ENCODE data around the gene FAAP100. TPM values are rescaled to one million over a fixed set of nuclear protein-coding genes. Genes with fewer than 3 reads are reported as not detected.

Gene FAAP100
- total and polyA plus RNA-seq, 2 donors (not counting 1 experiment from before 2014, with no cell fraction given): 62.0 to 72.7 TPM

GRCh38 chr17:81553018-81553615 is 964 bp upstream of the FAAP100 start:
- Histone ChIP-seq H3K27me3 (replicated peaks in 1 of 4; ENCODE audit: control extremely low read depth in 1 of 4, control insufficient read depth in 3 of 4, insufficient read depth in 4 of 4, low read length in 3 of 4) (no peaks in the 10 kb centered on the region), H2AFZ (ENCODE audit: insufficient read depth, low read depth, low read length, poor library complexity, severe bottlenecking) (peak overlapping the region; percentile 94), H3K27ac (ENCODE audit: low read length in 2 of 2) (peak overlapping the region; percentile 66 to 86), H3K4me3 (ENCODE audit: control extremely low read depth in 1 of 5, extremely low read depth in 1 of 5, insufficient read depth in 1 of 5, low read depth in 2 of 5, low read length in 4 of 5) (peak overlapping the region; percentile 63 to 97 (median 91)), H4K20me1 (ENCODE audit: control insufficient read depth, insufficient read depth, low read length, poor library complexity, severe bottlenecking) (peaks cover 31% of the 10 kb centered on the region), H3K9me3 (ENCODE audit: control extremely low read depth in 1 of 3, control insufficient read depth in 2 of 3, insufficient read depth in 1 of 3, low read length in 2 of 3) (no peaks in the 10 kb centered on the region), H3K4me1 (ENCODE audit: control insufficient read depth in 2 of 2, insufficient read depth in 2 of 2, low read length in 2 of 2) (peaks cover 18 to 23% of the 10 kb centered on the region in 2 donors), H3K4me2 (replicated peaks; ENCODE audit: low read depth, low read length, poor library complexity, severe bottlenecking) (peak overlapping the region; percentile 97), H3K36me3 (replicated peaks in 1 of 2; ENCODE audit: control extremely low read depth in 1 of 2, control insufficient read depth in 1 of 2, extremely low read depth in 1 of 2, insufficient read depth in 2 of 2, low read length in 1 of 2) (peaks cover 0 to 32% of the 10 kb centered on the region in 2 experiments), H3K79me2 (ENCODE audit: control insufficient read depth, insufficient read depth, low read length) (peaks cover 40% of the 10 kb centered on the region), H3K9ac (ENCODE audit: low read length) (peak overlapping the region; percentile 93)
- TF ChIP-seq CTCF (IDR thresholded peaks at IDR 0.05) (no peak), EZH2 (IDR thresholded peaks at IDR 0.05; ENCODE audit: borderline replicate concordance, insufficient read depth, low read depth, low read length, poor library complexity, severe bottlenecking) (no peak)
- ATAC-seq (ENCODE audit: low read depth): peak; percentile 64
- H3K9me3 Mint-ChIP-seq (ENCODE audit: insufficient read depth): no peaks in the 10 kb centered on the region
- peaks cover 31% of the 10 kb centered on the region for H3K4me1 Mint-ChIP-seq
- peak overlapping the region; percentile 93 for H3K27ac Mint-ChIP-seq
- peak; percentile 92 for DNase-seq
- intact Hi-C loops (cut with micrococcal nuclease): loop anchor here (1.0 to 5.0 kb wide), 4 partner anchors 8 to 301 kb away; partner anchors contain the start of genes CCDC137 and OXLD1
- POLR2A ChIA-PET: interaction anchor here (0.8 to 3.3 kb wide), 11 partner anchors 9 to 330 kb away, joined by 3 to 33 read pairs (median 4); partner anchors contain the start of genes ACTG1, ARL16, CEP131 and HGS
- CTCF ChIA-PET: interaction anchor here (0.8 to 3.7 kb wide), 8 partner anchors 11 to 300 kb away, joined by 3 to 25 read pairs (median 4); partner anchors contain the start of gene ACTG1
- H3K27me3 Mint-ChIP-seq: no peaks in the 10 kb centered on the region
- peak overlapping the region; percentile 92 for H3K4me3 Mint-ChIP-seq
- WGBS (ENCODE audit: insufficient coverage): 0% methylated on average over 12 of the region's 19 CpGs

Measured in B cell (primary cell).